ENCODE measurements around the gene SMARCC1.

DNA sequence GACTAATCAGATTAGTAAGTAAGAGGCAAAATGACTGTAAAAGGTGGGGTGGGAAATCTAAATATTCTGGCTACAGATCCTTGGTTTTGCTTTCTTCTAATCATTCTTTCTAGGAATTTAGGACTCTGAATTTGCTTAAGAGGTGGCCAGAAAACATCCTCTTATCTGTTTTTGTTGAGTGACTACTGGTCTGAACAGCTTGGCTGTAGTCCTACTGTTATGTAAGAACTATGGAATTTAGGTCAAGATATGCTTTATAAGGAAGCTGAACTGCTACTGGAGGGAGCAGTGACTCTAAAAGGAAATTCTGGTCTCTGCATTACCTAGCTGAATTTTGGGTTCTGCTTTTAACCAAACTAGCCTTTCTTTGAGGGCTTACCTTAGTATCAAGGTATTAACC is 169.5 kb downstream of the SMARCC1 start:
- TF ChIP-seq CTCF (IDR thresholded peaks at IDR 0.05), result no peak
- TF ChIP-seq ZFX (IDR thresholded peaks at IDR 0.05; ENCODE audit: borderline replicate concordance), result no peak
